SK-N-SH treated with all-trans-retinoic acid at 6 μM for 48 hours (cell line): Measurements from ENCODE around the gene DOC2A.

ENCODE experiments used
- ATAC-seq: fragments of 200-7000 bp; cut with Tn5 transposase; 3 replicates; pipeline ENCODE4 v1.9.1; 2020; ENCODE audit warnings: mild to moderate bottlenecking, moderate library complexity
- ARNTL ChIP-seq: fragments of 450-650 bp; formaldehyde crosslinking; IDR thresholded peaks from 2 replicates; pipeline ENCODE4 v1.5.0; 2020; ENCODE audit warnings: low read depth, mild to moderate bottlenecking, moderate library complexity, borderline replicate concordance
- BACH2 ChIP-seq: fragments of 250-450 bp; sonication (Bioruptor Pico); IDR thresholded peaks from 2 replicates; pipeline ENCODE4 v1.9.0; 2021; ENCODE audit warnings: mild to moderate bottlenecking, borderline replicate concordance
- CREB5 ChIP-seq: fragments of 250-450 bp; sonication (Bioruptor Pico); IDR thresholded peaks from 2 replicates; pipeline ENCODE4 v1.5.1; 2020; ENCODE audit warnings: low read depth, mild to moderate bottlenecking, moderate library complexity
- CSDC2 ChIP-seq: fragments of 250-450 bp; sonication (Bioruptor Pico); IDR thresholded peaks from 2 replicates; pipeline ENCODE4 v1.5.0; 2020; ENCODE audit warnings: mild to moderate bottlenecking, moderate library complexity
- CSRNP3 ChIP-seq: fragments of 250-450 bp; sonication (Bioruptor Pico); IDR thresholded peaks from 2 replicates; pipeline ENCODE4 v1.5.1; 2021; ENCODE audit warnings: mild to moderate bottlenecking, moderate library complexity
- ESRRG ChIP-seq: fragments of 250-450 bp; sonication (Bioruptor Pico); IDR thresholded peaks from 2 replicates; pipeline ENCODE4 v1.6.1; 2021; ENCODE audit warnings: mild to moderate bottlenecking
- GLIS3 ChIP-seq: fragments of 250-450 bp; sonication (Bioruptor Pico); IDR thresholded peaks from 2 replicates; pipeline ENCODE4 v1.5.0; 2020; ENCODE audit warnings: mild to moderate bottlenecking, moderate library complexity
- ISL1 ChIP-seq: fragments of 250-450 bp; sonication (Bioruptor Pico); IDR thresholded peaks from 2 replicates; pipeline ENCODE4 v2.1.2; 2022; ENCODE audit warnings: mild to moderate bottlenecking, moderate library complexity
- OSR1 ChIP-seq: fragments of 250-450 bp; sonication (Bioruptor Pico); IDR thresholded peaks from 2 replicates; pipeline ENCODE4 v1.8.0; 2022; ENCODE audit warnings: moderate library complexity, mild to moderate bottlenecking, inconsistent platforms
- PATZ1 ChIP-seq: fragments of 250-450 bp; sonication (Bioruptor Pico); IDR thresholded peaks from 2 replicates; pipeline ENCODE4 v1.8.0; 2020; ENCODE audit warnings: mild to moderate bottlenecking, moderate library complexity, borderline replicate concordance
- PPARA ChIP-seq: fragments of 250-450 bp; sonication (Bioruptor Pico); IDR thresholded peaks from 2 replicates; pipeline ENCODE4 v1.5.0; 2020; ENCODE audit warnings: mild to moderate bottlenecking, borderline replicate concordance
- RARB ChIP-seq: fragments of 250-450 bp; sonication (Bioruptor Pico); IDR thresholded peaks from 2 replicates; pipeline ENCODE4 v1.8.0; 2021; ENCODE audit warnings: mild to moderate bottlenecking, moderate library complexity
- TCF4 ChIP-seq: fragments of 250-450 bp; sonication (Bioruptor Pico); IDR thresholded peaks from 2 replicates; pipeline ENCODE4 v1.8.0; 2021; ENCODE audit warnings: mild to moderate bottlenecking, moderate library complexity, borderline replicate concordance
- TOX ChIP-seq: fragments of 250-450 bp; sonication (Bioruptor Pico); IDR thresholded peaks from 2 replicates; pipeline ENCODE4 v1.8.0; 2021; ENCODE audit warnings: mild to moderate bottlenecking, moderate library complexity, borderline replicate concordance
- TSHZ2 ChIP-seq: fragments of 250-450 bp; sonication (Bioruptor Pico); IDR thresholded peaks from 2 replicates; pipeline ENCODE4 v1.5.0; 2020; ENCODE audit warnings: mild to moderate bottlenecking, moderate library complexity
- ZC3H10 ChIP-seq: fragments of 250-450 bp; sonication (Bioruptor Pico); IDR thresholded peaks from 2 replicates; pipeline ENCODE4 v1.5.1; 2021; ENCODE audit warnings: mild to moderate bottlenecking, moderate library complexity
- ZFP30 ChIP-seq: fragments of 450-650 bp; formaldehyde crosslinking; IDR thresholded peaks from 2 replicates; pipeline ENCODE4 v1.5.0; 2022; ENCODE audit warnings: mild to moderate bottlenecking, moderate library complexity
- ZNF565 ChIP-seq: fragments of 450-650 bp; formaldehyde crosslinking; conservative IDR thresholded peaks from 2 replicates; pipeline ENCODE4 v1.5.0; 2020; ENCODE audit warnings: low read depth, mild to moderate bottlenecking, moderate library complexity
- ZNF70 ChIP-seq: fragments of 450-650 bp; formaldehyde crosslinking; IDR thresholded peaks from 2 replicates; pipeline ENCODE4 v1.5.0; 2020; ENCODE audit warnings: mild to moderate bottlenecking, moderate library complexity
- ZNF8 ChIP-seq: fragments of 450-650 bp; formaldehyde crosslinking; IDR thresholded peaks from 2 replicates; pipeline ENCODE4 v1.5.0; 2020; ENCODE audit warnings: mild to moderate bottlenecking, moderate library complexity

The DOC2A gene

GRCh38 chr16:30025156-30025555 lies 14.3 kb upstream of the DOC2A start:
- ATAC-seq, result no peak
- TF ChIP-seq CSRNP3 (CRISPR knock-in tag) (no peak), OSR1 (no peak), ISL1 (CRISPR knock-in tag) (no peak), GLIS3 (CRISPR knock-in tag) (no peak), ZNF565 (no peak), ZNF8 (no peak), ARNTL (CRISPR knock-in tag) (no peak), PATZ1 (no peak), BACH2 (CRISPR knock-in tag) (no peak), PPARA (CRISPR knock-in tag) (no peak), ZC3H10 (no peak), TOX (CRISPR knock-in tag) (no peak)
- TF ChIP-seq, all 23 proteins: peak for 0

- ATAC-seq, result no peak
- TF ChIP-seq ZC3H10, result no peak
- TF ChIP-seq ARNTL (CRISPR knock-in tag), result no peak
- TF ChIP-seq TSHZ2 (CRISPR knock-in tag), result no peak
- no peak for TF ChIP-seq ZNF70 (CRISPR knock-in tag)
- TF ChIP-seq RARB (CRISPR knock-in tag), result no peak
- TF ChIP-seq PPARA (CRISPR knock-in tag), result no peak
- no peak for TF ChIP-seq CREB5 (CRISPR knock-in tag)
- TF ChIP-seq ESRRG (CRISPR knock-in tag), result no peak
- no peak for TF ChIP-seq BACH2 (CRISPR knock-in tag)
- no peak for TF ChIP-seq ZNF565
Observed at GRCh38 chr16:30024451-30024850, 13.6 kb upstream of the DOC2A start.

- TF ChIP-seq ZC3H10 (no peak), BACH2 (CRISPR knock-in tag) (no peak), CSDC2 (CRISPR knock-in tag) (no peak), ZNF70 (CRISPR knock-in tag) (no peak), PATZ1 (no peak), ZFP30 (CRISPR knock-in tag) (no peak), PPARA (CRISPR knock-in tag) (no peak), TSHZ2 (CRISPR knock-in tag) (no peak), ARNTL (CRISPR knock-in tag) (no peak), TCF4 (CRISPR knock-in tag) (no peak), TOX (CRISPR knock-in tag) (no peak), OSR1 (no peak), GLIS3 (CRISPR knock-in tag) (no peak)
- ATAC-seq, result no peak
Observed at GRCh38 chr16:30023586-30023985, 12.8 kb upstream of the DOC2A start.
